HUES64 (cell line): Measurements from ENCODE around the gene ZNF22.

ENCODE experiments used
- H3K27ac ChIP-seq: 2 replicates; pipeline ENCODE4 v1.7.0; 2013; ENCODE audit warnings: low read depth, low read length, inconsistent platforms
- H3K27me3 ChIP-seq: 2 replicates; pipeline ENCODE4 v1.6.1; 2013; ENCODE audit warnings: mild to moderate bottlenecking, low read length; ENCODE audit not compliant: insufficient read depth
- H3K36me3 ChIP-seq: 2 replicates; pipeline ENCODE4 v1.6.1; 2013; ENCODE audit warnings: mild to moderate bottlenecking, low read length; ENCODE audit not compliant: insufficient read depth
- H3K4me1 ChIP-seq: 2 replicates; pipeline ENCODE4 v1.6.1; 2013; ENCODE audit warnings: mild to moderate bottlenecking, low read length, moderate library complexity; ENCODE audit not compliant: insufficient read depth
- H3K4me3 ChIP-seq: 2 replicates; pipeline ENCODE4 v1.5.1; 2013; ENCODE audit warnings: mild to moderate bottlenecking, low read length, moderate library complexity
- H3K9ac ChIP-seq: 2 replicates; pipeline ENCODE4 v1.6.1; 2013; ENCODE audit warnings: mild to moderate bottlenecking, low read depth, low read length
- H3K9me3 ChIP-seq: 2 replicates; pipeline ENCODE4 v1.6.1; 2013; ENCODE audit warnings: low read depth, low read length; ENCODE audit not compliant: insufficient read depth
- WGBS: fragments of 150-250, 120-280 bp; methylation state at CpG from one replicate; pipeline ENCODE4 v1.1.7; 2013; ENCODE audit warnings: missing lambda C conversion rate; 5-methylcytosine and 5-hydroxymethylcytosine counted together

ZNF22 gene

GRCh38 chr10:45053569-45054100 lies 52.9 kb downstream of the ZNF22 start:
- Histone ChIP-seq H3K9ac (no peak overlapping the region), H3K4me1 (no peaks in the 10 kb centered on the region), H3K27me3 (no peaks in the 10 kb centered on the region), H3K4me3 (no peak overlapping the region), H3K9me3 (no peaks in the 10 kb centered on the region), H3K27ac (no peak overlapping the region), H3K36me3 (no peaks in the 10 kb centered on the region)
- WGBS = 83% methylated on average over 1 of the region's 1 CpG
